NCI-H128 (cell line): ENCODE data around the gene CCR5.

Experiments
- DNase-seq: peaks from one replicate; lab custom pipeline; 2025; ENCODE audit not compliant: unreplicated experiment; lab: John Stamatoyannopoulos, UW

Gene CCR5

DNA sequence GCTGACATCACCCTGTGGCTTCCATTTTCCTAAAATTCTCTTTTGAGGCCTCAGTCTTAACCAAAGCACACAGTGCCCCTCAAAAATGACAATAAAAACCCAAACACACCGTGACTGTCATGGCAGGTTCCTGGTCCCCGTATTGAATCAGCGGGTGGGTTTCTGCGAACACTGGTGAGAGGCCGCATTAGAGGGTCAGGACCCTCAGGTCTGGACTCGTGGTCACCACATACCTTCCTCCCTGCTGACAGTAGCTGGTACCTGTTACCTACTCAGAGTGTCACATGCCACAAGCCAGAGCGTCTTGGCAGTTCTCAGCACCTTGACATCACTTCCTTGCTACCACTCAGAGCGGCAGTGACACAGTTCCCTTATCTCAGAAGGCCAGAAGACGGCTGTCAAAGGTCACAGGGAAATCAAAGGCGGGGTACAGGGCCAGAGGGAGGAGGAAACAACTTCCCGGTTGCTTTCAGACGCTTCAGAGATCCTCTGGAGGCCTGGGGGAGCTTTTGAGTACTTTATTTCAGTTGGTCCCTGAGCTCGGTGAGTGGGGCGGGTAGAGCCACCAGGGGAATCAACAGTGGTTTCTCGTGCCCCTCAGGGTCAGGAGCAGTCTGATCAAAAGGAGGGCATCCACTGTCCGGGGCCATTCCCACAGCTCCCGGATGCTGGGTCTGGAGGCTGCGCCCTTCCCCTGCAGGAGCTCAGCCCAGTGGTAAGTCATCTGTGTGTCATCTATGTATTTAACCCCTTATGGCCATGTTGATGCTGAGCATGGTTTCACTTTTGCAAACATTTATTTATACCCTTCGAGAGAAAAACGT lies 36.3 kb downstream of the CCR5 start, which contains the start of the genes CCR5AS and CCRL2:
TSS of gene CCR5AS (minus strand) at position 279 of the 824 bp plus-strand sequence.
TSS of gene CCRL2 (plus strand) at position 472 of the 824 bp plus-strand sequence. CDS start 821 bp downstream, outside the sequence.
- DNase-seq = no peak

DNA sequence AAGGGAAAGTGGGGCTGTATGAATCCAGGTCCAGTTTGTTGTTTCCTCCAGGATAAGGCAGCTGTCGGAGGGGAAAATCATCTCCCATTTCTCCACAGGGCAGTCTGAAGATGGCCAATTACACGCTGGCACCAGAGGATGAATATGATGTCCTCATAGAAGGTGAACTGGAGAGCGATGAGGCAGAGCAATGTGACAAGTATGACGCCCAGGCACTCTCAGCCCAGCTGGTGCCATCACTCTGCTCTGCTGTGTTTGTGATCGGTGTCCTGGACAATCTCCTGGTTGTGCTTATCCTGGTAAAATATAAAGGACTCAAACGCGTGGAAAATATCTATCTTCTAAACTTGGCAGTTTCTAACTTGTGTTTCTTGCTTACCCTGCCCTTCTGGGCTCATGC lies 37.2 kb downstream of the CCR5 start:
- no peak for DNase-seq

DNA sequence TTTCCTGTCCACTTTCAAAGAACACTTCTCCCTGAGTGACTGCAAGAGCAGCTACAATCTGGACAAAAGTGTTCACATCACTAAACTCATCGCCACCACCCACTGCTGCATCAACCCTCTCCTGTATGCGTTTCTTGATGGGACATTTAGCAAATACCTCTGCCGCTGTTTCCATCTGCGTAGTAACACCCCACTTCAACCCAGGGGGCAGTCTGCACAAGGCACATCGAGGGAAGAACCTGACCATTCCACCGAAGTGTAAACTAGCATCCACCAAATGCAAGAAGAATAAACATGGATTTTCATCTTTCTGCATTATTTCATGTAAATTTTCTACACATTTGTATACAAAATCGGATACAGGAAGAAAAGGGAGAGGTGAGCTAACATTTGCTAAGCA lies 38.1 kb downstream of the CCR5 start:
- DNase-seq = no peak

DNA sequence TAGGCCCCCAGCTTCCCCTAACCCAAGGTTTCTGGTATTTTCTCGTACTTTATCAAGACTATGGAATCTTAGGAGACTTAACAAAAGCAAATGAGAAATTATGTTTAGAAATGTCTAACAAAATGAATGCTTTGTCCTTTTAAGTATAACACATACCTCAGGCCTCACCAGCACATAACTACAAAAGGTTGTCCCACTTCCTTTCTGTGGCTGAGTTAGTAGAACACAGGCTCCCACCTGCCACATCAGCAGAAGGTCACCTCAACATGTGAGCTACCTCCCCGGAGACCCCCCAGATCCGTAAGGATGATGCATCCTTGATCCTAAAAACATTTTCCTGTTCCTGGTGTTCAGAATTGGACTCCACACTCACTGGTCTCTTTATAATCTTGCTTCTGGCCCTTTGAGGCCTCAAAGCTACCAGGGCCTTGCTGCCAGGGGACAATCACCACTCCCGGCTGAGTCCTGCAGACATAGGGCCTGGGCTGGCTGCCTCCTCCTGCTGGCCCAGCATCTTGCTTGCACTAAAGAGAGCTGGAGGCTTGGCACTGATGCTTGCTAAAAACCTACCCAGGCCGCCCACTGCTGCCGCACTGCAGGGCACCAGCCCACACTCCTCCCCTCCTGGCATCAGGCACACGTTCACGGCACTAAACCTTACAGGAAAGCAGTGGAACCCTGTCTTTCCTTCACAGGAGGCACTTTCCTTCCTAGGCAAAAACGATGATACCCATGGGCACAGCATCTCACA lies 39.2 kb downstream of the CCR5 start:
- no peak for DNase-seq

DNA sequence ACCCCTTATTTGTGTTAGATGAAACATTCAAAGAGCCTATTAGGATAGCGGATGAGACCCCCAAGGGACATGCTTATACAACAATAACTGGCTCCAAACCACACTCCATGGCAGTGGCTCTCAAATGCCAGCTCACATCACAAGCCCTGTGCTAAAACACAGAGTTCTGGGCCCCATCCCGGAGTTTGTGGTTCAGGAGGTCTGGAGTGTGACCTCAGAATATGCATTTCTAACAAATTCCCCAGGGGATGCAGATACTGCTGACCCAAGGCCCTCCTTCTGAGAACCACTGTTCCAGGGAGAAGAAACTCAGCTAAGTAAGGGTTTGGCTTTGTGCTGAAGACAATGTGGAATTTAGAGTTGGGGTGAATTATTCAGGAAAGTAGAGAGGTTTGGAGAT lies 39.9 kb downstream of the CCR5 start:
- no peak for DNase-seq

DNA sequence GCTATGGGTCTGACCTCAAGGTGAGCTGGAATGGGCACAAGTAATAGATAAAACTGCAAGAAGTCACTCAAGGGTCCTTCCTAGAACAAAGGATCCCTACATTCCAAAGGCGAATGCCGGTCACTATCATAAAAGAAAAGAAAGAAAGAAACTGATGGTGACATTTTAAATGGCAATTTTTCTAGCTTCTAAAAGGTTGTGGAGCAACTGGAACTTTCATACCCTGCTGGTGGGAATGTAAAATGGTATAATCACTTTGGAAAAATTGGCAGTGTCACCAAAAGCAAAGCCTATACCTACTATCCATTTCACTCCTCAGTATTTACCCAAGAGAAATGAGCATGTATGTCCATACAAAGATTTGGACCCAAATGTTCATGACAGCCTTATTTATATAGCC lies 40.5 kb downstream of the CCR5 start:
- DNase-seq = no peak

DNA sequence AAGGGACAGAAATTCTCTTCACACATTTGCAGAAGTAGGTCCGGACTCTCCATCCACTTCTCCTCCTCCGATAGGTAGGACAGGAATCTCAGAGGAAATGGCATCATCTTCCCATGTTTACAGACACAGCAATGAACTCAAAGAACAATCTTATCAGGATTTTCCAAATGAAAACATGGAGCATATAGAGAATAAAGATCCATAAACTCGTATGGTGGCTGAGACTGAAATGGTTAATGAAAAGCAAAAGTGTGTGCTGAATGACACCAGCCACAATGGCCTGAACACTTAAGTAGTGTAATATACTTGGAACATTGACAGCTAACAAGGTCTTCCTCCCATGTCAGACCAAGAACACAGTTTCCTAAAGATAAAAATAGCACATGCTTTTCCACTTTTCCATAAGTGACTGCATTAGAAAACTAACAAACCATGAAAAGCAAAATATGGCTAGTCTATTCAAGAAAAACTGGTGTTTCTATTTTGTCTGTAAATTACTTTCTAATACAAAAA lies 42.1 kb downstream of the CCR5 start:
- DNase-seq = no peak

DNA sequence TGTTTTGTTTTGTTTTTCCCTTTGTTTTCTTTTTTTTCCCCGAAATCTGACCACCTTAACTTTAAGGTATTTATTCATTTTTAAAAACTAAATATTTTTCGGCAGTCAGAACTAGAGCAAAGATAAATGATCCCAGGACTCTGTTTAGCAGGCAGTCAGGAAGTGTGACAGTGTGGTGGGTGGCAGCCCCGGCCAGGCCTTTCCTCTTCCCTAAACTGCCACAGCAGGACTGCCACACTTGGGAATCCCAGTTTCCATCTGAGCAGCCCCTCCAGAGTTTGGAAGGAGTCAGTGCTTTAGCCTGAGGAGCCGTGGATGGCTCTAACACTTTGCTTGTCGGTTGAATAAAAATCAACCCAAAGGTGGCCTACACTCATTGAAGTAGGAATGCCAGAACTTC lies 43.2 kb downstream of the CCR5 start:
- no peak for DNase-seq

DNA sequence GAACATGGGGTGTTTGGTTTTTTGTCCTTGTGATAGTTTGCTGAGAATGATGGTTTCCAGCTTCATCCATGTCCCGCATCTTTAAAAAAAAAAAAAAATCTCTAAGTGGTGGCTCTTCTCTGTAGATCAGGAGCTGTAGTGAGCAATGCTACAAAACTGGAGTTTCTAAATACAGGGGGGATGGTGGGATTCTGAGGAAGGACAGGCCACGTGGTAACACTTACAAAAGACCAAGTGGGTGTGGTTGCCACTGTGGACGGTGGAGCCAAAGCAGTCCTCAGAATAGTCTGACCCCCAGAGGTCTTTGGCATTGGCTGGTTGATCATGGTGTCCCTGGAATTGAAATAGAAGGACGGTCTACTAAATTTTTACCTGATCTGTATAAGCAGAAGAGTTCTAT lies 44.0 kb downstream of the CCR5 start:
- DNase-seq = no peak

DNA sequence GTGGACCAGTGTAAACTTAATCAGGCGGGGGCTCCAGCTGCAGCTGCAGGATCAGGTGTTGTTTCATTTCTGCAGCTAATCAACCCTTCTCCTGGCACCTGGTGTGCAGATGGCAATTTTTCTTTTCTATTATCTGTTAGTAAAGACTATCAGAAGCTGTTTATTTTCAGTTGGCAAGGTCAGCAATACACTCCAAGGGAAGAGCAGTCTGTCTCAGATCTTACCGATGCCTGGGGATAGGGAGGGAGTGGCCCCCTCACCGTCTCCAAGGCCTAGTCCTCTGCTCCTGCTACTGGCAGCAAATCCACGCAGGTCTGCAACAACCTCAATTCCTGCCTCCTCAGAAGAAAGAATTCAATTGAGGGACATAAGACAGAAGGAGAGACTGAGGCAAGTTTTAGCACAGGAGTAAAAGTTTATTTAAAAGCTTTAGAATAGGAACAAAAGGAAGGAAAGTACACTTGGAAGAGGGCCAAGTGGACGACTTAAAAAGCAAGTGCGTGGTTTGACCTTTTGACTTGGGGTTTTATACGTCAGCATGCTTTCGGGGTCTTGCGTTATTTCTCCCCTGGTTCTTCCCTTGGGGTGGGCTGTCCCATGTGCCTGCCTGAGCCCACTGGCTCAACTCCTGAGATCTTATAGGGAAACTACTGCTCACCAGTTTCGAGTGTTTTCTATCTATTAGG lies 45.5 kb downstream of the CCR5 start:
- DNase-seq = no peak

DNA sequence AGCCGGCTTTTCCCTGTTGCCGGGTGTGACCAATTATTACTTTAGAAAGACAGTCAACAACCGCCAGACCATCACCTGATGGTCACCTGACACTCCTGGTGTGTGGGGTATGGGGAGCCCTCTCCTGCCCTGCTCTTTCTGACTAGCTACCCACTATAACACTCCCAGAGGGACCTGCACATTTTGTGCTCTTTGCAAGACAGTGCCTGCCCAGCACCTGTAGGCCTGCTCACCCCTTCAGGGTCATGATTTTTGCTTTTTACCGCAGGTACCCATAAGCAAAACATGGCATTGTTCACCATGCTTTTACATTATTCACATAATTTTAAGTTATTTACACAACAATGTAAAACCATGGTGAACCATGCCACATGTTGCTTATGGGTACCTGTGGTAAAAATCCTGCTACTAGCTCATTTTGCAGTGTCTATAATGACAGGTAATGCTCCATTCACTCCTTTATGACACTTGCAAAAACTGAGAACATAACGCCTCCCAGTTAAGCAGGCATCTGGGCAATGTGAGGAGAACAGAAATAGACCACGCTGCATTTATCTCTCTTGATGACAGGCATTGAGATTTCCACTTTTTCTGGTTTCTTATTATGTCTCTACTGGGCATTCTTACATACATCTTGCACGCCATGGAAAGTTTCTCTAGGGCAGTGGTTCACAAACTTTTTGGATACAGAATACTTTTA lies 46.2 kb downstream of the CCR5 start:
- DNase-seq = no peak

DNA sequence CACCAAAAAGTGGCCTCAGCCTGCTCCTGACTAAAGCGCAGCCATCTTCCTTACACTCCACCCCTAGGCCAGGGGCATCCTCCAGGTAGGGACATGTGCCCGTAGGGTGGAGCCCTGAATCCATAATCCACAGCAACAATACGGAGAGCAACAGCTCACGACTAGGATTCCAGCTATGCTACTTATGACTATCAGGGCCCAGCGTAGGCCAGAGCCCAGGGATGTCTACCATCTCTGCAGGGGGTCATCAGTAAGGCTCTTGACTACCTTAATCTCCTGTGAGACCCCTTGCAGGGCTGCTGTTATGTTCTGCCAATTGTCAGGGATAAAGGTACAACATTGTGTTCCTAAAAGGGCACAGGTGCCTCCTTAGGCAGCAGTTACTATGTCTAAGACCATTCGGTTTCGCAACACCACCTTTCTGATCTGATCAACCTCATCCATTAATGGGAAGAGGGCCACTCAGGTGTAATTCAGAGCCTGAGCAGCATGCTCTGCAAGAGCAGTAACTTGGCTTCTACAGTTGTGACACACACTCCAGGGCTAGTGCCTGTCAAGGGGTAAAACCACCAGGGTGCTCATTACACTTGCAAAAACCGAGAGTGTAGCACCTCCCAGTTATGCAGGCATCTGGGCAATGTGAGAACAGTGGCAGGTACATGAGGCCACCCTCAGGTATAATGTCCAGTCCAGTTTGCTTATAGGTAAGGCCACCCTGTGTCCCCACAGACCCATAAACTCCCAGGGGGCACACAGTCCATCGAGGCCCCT lies 47.3 kb downstream of the CCR5 start:
- no peak for DNase-seq

DNA sequence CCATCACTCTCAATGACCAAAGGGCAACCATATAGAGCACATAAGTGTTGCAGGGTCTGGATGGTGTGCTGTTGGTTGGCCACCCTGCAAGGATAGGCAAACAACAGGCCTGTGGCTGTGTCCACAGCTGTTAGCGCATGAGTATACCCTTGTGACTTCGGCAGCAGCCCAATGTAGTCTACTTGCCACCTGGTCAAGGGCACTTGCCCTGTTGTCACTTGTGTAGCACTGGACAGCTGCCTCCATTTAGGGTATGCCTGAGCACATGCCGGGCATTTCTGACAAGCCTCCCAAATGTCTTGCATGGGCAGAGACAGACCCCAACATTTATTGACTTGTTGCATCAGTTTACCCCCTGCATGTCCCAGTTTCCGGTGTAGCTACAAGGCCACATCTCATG lies 49.1 kb downstream of the CCR5 start:
- DNase-seq = no peak

DNA sequence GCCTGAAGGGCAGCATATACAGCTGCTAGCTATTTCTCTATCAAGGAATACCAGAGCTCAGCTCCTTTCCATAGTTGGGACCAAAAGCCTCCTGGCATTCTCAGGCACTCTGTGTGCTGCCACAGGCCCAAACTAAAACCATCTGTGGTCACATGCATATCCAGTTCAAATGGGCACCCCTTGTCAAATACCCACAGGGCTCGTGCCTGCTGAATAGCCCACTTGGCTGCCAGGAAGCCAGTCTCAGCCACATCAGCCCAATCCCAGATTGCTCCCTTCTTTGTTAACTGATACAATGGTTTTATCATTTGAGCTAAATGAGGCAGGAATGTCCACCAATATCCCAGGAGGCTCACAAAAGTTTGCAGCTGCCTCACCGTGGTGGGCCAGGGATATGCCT lies 50.2 kb downstream of the CCR5 start:
- no peak for DNase-seq

DNA sequence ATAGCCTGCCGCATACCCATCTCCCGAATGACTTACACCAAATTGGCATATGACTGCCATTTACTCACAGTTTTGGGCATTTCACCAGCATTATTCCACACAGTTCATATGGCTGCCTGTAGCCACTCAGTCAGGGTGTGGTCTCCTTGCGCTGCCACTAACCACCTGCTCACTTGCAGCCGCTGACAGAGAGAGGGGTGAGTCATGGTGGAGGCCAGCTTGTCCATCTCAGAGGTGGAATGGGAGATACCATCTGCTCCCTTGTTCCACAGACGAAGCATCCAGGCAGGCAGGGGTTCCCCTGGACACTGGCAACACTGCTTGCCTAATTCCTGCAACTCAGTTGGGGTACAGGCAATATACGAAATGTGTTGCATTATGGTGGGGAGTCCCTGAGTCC lies 51.9 kb downstream of the CCR5 start:
- DNase-seq = no peak

DNA sequence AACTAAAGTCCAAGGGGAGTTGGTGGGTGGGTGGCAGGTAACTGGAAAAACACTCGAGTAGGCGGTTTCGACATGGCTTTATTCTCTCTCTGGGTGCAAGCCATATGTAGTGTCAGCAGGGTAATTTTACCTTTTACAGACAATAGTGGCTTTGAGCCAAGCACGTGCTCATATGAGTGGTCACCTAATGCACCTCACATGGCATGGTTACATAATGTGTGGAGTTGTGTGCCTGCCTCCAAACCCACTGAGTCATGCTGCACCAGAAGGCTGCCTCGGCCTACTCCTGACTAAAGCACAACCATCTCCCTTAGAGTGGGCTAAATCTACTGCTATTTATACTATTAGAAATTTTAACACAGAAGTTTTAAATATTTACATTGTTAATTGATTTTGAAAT lies 52.8 kb downstream of the CCR5 start:
- no peak for DNase-seq
